NB4 (cell line): ENCODE data around the gene SPRYD3.
"Not testable (repeated sequence)": the region's sequence is repeated elsewhere in the genome, so short reads cannot be mapped to it uniquely, and the experiment has no call there.

Source experiments
- CTCF ChIP-seq: IDR thresholded peaks from one replicate; pipeline ENCODE4 v1.5.1; 2012; ENCODE audit warnings: low read depth, low read length
- MAX ChIP-seq: IDR thresholded peaks from 2 replicates; pipeline ENCODE4 v1.6.1; 2011; ENCODE audit warnings: low read depth, low read length
- MYC ChIP-seq: IDR thresholded peaks from 2 replicates; pipeline ENCODE4 v1.6.1; 2011; ENCODE audit warnings: low read depth, low read length
- POLR2A ChIP-seq: IDR thresholded peaks from 2 replicates; pipeline ENCODE4 v1.6.1; 2011; ENCODE audit warnings: mild to moderate bottlenecking; ENCODE audit not compliant: insufficient read length; ENCODE audit errors: extremely low read depth

GRCh38 chr12:53027014-53027413 lies 52.2 kb downstream of the SPRYD3 start:
- TF ChIP-seq MAX, CTCF, POLR2A, MYC: not testable (repeated sequence)
